GM19438 (cell line): Measurements from ENCODE around the gene PSMG2.
"Not testable (repeated sequence)": the region's sequence is repeated elsewhere in the genome, so short reads cannot be mapped to it uniquely, and the experiment has no call there.

Experiments
- ATAC-seq: cut with Tn5 transposase; IDR thresholded peaks from one replicate; pipeline ENCODE4 v1.9.1; 2021; ENCODE audit warnings: low read depth; ENCODE audit not compliant: unreplicated experiment

The PSMG2 gene

DNA sequence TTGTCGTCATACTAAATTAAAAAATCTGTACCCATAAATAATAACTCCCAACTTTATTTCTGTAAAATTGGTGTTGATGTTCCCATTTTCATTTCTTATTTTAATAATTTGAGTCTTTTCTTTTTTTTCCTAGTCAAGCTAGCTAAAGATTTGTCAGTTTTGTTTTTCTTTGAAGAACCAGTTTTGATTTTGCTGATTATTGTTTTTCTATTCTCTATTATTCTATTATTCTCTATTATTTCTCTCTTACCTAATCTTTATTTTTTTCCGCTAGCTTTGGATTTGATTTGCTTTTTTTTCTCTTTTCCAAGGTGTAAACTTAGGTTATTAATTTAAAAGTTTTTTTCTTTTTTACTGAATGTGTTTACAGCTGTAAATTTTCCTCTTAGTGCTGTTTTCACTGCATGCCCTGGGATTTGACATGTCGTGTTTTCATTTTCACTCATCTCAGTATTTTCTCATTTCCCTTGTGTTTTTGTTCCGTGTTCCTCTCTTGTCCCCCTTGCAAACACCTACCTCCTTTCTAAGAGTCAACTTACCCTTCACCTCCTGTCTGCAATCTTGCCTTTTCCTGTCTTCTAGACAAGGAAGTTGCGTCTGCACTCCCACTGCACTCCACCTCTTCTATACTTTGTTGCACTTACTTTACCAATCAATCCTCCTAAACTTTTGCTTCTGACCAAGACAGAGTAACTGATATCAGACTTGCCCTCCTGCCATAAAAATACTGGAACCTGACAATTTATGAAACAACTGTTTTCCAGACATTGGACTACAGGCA, 18.8 kb downstream of the PSMG2 start:
- no peak for ATAC-seq

DNA sequence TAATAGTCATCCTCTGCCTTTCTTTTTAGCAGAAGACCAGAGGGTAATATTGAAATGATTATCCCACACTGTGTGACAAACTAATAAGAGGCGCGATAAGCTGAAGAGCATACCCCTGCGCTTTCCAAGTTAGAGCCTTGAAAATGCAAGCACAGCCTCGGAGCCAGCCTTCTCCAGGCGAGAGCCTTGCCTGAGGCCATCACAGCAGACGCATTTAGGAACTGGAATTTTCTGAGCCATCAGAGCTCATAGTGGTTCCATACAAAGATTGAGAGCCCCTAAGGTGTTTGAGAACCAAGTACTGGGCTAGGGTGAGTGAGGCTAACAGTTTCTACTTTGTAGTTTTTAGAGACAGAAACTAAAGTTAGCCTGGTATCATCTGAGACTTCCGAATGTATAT, 19.9 kb downstream of the PSMG2 start:
- ATAC-seq: no peak

GRCh38 chr18:12726331-12726730, 23.5 kb downstream of the PSMG2 start:
- no peak for ATAC-seq

GRCh38 chr18:12726774-12727550, 24.1 kb downstream of the PSMG2 start:
- no peak for ATAC-seq

DNA sequence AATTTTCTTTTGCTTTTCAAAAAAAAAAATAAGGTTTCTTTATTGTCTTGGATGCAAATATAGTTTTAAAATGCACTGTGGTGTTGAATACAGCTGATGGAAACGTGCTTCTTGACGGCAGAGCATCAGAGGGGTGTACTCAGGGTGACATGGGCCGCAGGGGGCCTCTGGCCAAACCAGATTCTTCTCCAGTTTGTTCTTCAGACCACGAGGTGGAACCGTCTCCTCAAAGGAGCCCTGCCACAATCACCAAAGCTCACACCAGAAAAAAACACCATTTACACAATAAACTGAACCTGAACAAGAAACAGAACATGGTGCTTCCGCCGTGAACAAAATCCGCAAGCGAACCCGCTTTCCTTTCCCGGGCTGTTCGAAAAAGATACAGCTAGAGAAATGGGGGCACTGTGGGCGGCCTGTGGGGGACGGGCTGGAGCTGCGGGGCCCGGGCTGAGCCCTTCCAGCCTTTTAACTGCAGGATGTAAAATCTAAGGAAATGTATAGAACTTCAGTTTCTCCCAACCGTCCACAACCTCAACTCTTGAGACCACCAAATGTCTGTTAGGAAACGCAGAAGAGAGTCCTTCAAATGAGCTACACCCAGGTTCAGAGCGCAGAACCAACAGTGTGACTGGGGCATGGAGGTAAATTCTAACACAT, 34.5 kb downstream of the PSMG2 start:
- ATAC-seq: no peak

- no peak for ATAC-seq
Observed at GRCh38 chr18:12741351-12741750, 38.5 kb downstream of the PSMG2 start.

DNA sequence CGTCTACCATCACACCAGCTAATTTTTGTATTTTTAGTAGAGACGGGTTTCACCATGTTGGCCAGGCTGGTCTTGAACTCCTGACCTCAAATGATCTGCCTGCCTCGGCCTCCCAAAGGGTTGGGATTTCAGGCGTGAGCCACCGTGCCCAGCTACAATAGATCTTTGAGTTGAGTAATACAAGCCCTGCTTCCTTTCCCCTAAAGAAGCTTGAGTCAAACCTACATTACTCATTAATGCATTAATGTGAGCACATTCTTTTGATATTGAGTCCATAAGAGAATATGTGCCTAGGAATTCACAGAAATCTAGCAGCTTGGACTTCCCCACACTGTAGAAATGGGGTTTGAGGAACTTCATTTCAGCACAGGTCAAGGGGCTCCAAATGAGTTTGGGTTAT, 39.6 kb downstream of the PSMG2 start:
- ATAC-seq: no peak

- no peak for ATAC-seq
Observed at GRCh38 chr18:12744103-12744502, 41.3 kb downstream of the PSMG2 start.

DNA sequence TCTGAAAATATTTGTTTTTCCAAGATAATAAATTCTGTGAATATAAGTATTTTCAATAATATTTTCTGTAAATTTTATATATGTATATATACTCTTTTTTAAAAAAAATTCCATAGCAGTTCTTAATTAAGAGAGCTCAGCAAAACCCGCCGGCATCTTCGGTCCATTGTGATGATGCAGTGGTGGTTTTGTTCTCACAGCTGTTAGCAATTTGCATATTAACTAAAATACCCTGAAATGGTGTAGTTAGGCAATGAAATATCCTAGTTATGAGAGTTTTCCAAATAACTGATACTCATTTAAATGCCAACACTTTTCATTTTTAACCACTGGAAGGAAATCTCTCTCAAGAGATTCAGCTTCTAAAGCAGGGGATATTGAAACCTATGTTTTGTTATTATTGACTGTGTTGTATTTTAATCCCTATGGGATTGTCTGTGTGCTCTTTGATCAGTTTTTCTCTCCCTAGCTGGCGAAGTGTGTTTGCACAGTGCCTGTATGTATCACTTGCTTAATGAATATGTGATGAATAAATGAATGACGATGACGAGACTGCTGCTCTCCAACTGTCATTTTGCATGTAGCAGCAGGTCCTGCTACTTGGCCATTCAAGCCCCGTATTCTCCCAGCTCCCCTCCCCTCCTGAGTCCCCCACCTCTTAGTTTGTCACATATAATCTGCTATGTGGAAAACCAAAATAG, 42.4 kb downstream of the PSMG2 start:
- no peak for ATAC-seq

GRCh38 chr18:12747530-12748315, 44.9 kb downstream of the PSMG2 start:
- ATAC-seq: no peak

- ATAC-seq: no peak
Observed at GRCh38 chr18:12748671-12749070, 45.8 kb downstream of the PSMG2 start.

DNA sequence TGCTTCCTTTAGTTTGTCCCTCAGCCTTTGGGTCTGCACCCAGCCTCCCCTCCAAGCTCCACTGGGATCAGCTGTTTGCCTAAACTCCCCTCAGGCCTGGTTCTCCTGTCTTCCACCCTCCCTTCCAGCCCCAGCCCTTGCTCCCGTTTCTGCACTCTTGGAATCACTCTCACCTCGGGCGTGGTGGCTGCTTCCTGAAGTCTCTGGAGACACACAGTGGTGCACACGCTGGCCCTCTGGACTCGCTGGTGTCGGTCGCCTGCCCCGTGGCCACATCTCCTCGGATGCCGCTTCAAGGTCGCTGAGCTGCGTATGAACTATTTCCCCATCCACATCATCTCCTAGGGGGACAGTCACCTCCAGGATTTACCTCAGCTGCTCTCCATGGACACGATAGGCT, 46.3 kb downstream of the PSMG2 start:
- ATAC-seq: no peak

DNA sequence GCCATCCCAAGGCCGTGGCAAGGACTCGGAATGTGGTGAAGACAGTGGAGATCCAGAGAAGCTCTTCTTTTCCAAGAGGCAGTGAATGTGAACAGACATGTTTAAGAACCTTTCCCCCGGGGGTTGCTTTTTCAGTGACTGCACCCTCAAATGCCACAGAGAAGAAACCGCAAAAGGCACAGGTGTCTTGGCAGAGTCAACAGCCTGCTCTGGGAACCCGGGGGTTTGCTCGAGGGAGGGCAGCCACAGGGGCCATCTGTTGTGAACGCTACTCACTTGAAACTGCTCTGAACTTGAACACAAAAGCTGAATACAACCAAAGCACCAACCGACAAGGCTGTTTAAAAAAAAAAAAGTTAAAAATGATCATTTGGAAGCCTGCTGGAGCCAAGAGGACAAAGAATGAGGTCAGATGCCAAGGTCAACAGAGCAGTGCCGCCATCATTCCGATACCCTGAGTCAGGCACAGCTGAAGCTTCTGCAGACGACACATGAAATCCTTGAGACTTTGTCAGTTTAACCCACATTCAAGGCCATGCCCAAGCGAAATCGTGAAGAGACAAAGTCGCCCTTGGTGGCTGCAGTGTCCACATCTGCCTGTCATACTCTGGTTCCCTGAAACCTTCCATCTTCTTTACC, 47.4 kb downstream of the PSMG2 start:
- ATAC-seq: no peak

DNA sequence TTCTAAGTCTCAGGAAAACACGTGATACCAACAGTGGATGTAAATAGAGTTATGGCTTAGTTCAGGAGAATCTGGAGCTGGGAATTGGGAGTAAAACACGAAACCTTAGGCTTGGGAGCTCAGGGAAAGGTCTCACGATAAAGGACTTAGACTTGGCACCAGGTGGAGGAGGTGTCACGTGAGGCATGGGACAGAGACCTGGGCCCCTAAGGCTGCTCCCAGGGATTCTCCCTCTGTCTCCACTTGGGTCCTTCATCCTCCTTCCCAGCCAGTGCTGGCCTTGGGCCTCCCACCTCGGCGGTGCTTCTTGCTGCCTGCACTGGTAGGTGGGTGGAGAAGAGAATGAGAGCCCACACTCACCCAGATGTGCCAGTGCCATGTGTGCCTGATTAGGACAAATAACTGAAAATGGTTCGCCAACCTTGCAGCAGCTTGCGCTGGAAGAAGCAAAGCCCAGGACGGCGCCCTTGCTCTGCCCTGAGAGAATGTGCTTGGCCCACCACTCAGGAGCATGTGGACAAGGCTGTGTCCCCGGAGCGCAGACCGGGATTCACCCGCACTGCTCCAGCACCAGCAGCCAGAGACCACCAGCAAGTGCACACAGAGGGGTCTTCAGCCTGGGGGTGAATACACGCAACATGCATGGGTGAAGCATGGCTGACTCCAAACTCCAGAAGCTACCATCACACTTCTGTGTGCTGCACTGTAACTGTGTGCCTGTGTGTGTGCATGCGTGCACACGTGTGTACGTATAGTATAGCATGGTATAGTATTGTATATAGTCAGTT, 48.1 kb downstream of the PSMG2 start:
- no peak for ATAC-seq

DNA sequence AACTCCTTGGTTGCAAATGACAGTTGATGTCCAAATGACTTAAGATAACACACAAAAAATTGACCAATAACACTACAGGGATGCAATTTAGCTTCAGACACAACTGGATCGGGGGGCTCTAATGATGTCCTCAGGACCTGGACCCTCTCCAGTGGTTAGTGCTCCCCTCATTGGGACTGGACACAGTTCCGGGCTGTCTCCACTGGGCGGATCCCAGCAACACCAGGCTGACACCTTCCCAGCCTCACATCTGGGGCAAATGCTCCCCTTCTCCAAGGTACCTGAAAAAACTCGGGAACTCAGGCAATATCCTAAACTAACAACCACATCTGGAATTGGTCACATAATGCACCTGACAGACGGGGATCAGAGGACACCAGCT, 48.7 kb downstream of the PSMG2 start:
- ATAC-seq: no peak

DNA sequence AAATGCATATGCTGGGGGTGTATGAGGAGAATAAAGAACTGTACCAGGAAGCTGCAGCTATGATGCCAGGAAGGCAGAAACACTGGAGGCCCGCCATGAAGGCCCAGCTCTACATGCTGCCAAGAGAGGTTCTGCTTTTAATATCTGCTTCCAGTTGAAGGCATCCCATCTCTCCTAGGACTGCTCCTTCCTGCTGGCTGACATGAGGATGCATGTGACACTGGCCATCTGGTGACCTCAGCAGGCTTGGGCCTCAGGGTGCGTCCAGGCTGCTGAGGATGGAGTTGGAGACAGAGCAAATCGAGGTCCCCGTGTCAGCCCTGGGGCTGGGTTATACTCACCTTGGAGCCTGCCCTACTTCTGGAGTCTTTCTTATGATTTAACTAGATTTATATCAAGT, 49.0 kb downstream of the PSMG2 start:
- no peak for ATAC-seq

- ATAC-seq: no peak
Observed at GRCh38 chr18:12754511-12754910, 51.7 kb downstream of the PSMG2 start.

DNA sequence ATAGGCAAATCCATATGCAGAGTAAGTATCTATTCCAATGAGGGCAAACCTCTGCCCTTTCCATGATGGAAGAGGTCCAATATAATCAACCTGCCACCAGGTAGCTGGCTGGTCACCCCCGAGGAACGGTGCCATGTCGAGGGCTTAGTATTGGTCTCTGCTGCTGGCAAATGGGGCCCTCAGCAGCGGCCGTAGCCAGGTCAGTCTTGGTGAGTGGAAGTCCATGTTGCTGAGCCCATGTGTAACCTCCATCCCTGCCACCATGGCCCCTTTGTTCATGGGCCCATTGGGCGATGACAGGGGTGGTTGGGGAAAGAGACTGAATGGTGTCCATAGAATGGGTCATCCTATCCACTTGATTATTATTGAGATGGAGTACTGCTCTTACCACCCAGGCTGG, 52.8 kb downstream of the PSMG2 start:
- not testable (repeated sequence) for ATAC-seq
